Thymus (tissue), 11 donors: ENCODE measurements around the gene DDIT3. TPM values are rescaled to one million over a fixed set of nuclear protein-coding genes. Genes with fewer than 3 reads are reported as not detected.

ENCODE experiments used
- DNase-seq, 9 donors: peaks; one replicate each; pipeline ENCODE4 v3.0.0-alpha.2; 2013; ENCODE audit warnings: low spot score in 9 of 9, low read depth in 6 of 9, missing footprints in 1 of 9
- H3K27ac ChIP-seq, 2 donors: one replicate each; pipeline ENCODE4 v1.5.1; 2013; ENCODE audit warnings: control low read depth in 1 of 2, low read depth in 1 of 2, low read length in 1 of 2, mild to moderate bottlenecking in 1 of 2, moderate library complexity in 1 of 2
- H3K27me3 ChIP-seq, 2 donors: one replicate each; pipeline ENCODE4 v1.5.1; 2013; ENCODE audit warnings: low read length in 1 of 2; ENCODE audit not compliant: control insufficient read depth in 2 of 2, insufficient read depth in 1 of 2
- H3K36me3 ChIP-seq, 2 donors: one replicate each; pipeline ENCODE4 v1.5.1; 2013; ENCODE audit warnings: low read length in 1 of 2, mild to moderate bottlenecking in 1 of 2, moderate library complexity in 1 of 2; ENCODE audit not compliant: control insufficient read depth in 2 of 2, insufficient read depth in 2 of 2
- H3K4me1 ChIP-seq, 2 donors: one replicate each; pipeline ENCODE4 v1.5.1; 2013; ENCODE audit warnings: low read length in 2 of 2; ENCODE audit not compliant: control insufficient read depth in 2 of 2, insufficient read depth in 2 of 2
- H3K4me3 ChIP-seq, 2 donors: one replicate each; pipeline ENCODE4 v1.5.1; 2013; ENCODE audit warnings: low read length in 2 of 2, control low read depth in 1 of 2, mild to moderate bottlenecking in 1 of 2
- H3K9me3 ChIP-seq, 2 donors: one replicate each; pipeline ENCODE4 v1.5.1; 2013; ENCODE audit warnings: low read length in 1 of 2, mild to moderate bottlenecking in 1 of 2; ENCODE audit not compliant: control insufficient read depth in 2 of 2, insufficient read depth in 1 of 2
- WGBS: extraction: QIAGEN DNeasy Blood & Tissue Kit; methylation state at CpG from one replicate; pipeline ENCODE4 v1.1.7; 2013; 5-methylcytosine and 5-hydroxymethylcytosine counted together
- polyA plus RNA-seq: library from polyadenylated mRNA; stranded (reverse); fragments of 200-250 nt; gene quantifications from one replicate; pipeline ENCODE4 v1.2.3, GENCODE V29; 2013
- total RNA-seq: library from RNA; stranded (reverse); fragments of 120-200 nt; gene quantifications from one replicate; pipeline ENCODE4 v1.2.4, GENCODE V29; 2013
- donor health status: healthy.

Gene DDIT3
- total and polyA plus RNA-seq, 2 donors, result 25.0 to 43.4 TPM

DNA sequence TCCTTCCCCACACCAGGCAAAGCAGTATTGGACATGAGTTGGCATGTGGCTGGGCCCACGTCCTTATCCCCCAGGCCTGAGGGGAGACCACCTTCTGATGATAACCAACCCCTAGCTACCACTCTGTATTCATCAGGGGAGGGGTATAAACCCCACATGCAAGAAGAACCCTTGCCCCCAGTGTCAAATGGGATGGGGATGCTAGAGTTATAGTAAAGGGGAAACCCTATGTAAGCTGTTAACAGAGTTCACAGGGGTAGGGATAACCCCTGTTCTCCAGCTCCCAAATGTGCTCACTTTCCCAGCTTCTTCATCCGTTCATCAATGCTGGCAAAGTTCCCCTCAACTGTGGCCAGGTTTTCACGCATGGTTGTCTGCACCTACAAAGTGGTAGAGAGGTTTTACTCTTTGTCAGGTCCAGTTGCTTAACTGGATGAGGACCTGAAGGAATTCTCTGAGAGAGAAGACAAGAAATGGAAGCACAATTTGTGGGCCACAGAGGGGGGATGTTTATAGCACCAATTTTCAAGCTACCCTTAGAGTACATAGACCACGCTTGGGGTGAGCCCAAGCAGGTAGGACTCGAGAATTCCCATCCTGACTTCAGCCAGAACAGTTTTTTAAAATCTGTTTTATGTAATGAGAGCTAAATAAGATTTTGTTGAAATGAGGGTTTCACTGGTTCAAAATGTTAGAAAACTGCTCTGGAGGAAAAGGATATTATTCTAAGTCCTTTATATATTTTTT, 10.3 kb upstream of the DDIT3 start:
- Histone ChIP-seq H3K4me3 (no peak overlapping the region), H3K9me3 (no peaks in the 10 kb centered on the region), H3K27me3 (no peaks in the 10 kb centered on the region), H3K4me1 (peaks cover 0 to 3% of the 10 kb centered on the region in 2 donors), H3K36me3 (peaks cover 90 to 96% of the 10 kb centered on the region in 2 donors), H3K27ac (peak overlapping the region in 1 of 2 donors; percentile 13)
- WGBS, result 94% methylated on average over 5 of the region's 5 CpGs
- DNase-seq, result no peak

DNA sequence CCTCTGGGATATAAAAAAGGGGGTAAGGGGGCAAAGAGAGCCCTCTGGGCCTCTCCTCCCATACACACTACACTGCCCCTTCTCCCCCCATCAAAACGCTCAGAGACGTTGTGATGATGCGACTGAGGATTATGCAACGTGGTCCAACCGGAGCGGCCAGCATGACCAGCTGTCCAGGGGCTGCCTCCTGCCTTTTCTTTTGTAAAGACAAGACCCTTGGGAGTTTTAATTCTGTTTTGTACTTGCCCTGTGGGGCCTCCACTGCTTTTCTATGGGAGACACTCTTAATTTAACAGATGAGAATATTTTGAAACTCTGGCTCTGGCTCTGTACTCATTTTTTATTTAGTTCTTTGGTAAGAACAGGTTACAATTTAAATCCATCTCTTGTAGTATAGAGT, 9.5 kb upstream of the DDIT3 start:
- H3K4me1 ChIP-seq, result peaks cover 1 to 9% of the 10 kb centered on the region in 2 donors
- 95% methylated on average over 6 of the region's 6 CpGs for WGBS

DNA sequence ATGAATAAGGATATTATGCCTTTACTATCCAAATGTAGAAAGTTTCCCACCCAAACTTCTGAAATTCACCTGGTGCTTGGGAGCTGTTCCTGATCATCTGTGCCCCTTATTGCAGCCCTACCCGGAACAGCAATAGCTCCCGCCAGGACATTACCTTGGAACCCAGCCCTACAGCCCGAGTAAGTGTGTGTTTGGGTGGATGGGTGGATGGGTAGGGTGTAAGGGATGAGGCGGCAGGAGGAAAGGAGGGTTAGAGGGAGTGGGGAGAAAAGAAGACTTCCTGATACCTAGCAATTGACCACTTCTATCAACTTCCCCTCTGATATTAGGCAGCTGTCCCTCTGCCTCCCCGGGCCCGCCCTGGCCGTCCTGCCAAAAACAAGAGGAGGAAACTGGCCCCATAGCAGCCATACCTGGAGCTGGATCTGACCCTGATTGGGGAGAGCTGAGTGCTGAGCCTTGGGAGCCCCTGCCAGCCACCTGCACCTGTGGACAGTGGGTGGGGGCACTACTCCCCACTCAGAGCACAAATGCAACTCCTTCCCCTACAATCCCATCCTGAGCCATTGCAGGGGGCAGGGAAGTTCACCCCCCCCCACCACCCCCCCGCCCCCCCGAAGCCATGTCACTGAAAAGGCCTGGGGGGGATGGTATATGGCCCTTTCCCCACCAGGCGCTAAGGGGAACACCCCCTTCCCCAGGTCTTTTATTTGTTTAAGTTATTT, 8.7 kb upstream of the DDIT3 start:
- Histone ChIP-seq H3K36me3 (peaks cover 91 to 93% of the 10 kb centered on the region in 2 donors), H3K4me1 (peaks cover 9 to 18% of the 10 kb centered on the region in 2 donors), H3K27me3 (no peaks in the 10 kb centered on the region), H3K27ac (no peak overlapping the region), H3K9me3 (no peaks in the 10 kb centered on the region), H3K4me3 (no peak overlapping the region)
- no peak for DNase-seq
- WGBS, result 97% methylated on average over 10 of the region's 10 CpGs

More for the DNA sequence above, 9.5 kb upstream of the DDIT3 start:
- Histone ChIP-seq H3K4me3 (no peak overlapping the region), H3K9me3 (no peaks in the 10 kb centered on the region), H3K27ac (no peak overlapping the region), H3K27me3 (no peaks in the 10 kb centered on the region), H3K36me3 (peaks cover 89 to 95% of the 10 kb centered on the region in 2 donors)
- no peak for DNase-seq

DNA sequence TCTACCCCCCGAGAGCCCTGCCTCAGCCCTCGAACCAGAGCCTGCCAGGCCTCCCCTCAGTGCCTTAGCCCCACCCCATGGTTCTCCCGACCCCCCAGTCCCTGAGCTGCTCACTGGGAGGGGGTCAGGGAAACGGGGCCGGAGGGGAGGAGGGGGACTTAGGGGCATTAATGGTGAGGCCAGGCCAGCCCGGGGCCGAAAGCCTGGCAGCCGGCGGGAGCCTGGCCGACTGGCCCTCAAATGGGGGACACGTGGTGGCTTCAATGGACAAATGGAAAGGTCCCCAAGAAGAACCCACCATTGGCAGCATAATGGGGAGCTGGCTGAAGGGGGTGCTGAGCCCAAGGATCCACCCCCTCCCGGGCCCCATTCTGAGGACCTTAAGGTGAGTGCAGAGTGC, 7.9 kb upstream of the DDIT3 start:
- WGBS, result 98% methylated on average over 12 of the region's 12 CpGs
- no peaks in the 10 kb centered on the region for H3K27me3 ChIP-seq
- no peak overlapping the region for H3K27ac ChIP-seq
- peaks cover 87 to 89% of the 10 kb centered on the region in 2 donors for H3K36me3 ChIP-seq
- DNase-seq, result no peak
- no peaks in the 10 kb centered on the region for H3K9me3 ChIP-seq
- no peak overlapping the region for H3K4me3 ChIP-seq
- peaks cover 17 to 26% of the 10 kb centered on the region in 2 donors for H3K4me1 ChIP-seq

DNA sequence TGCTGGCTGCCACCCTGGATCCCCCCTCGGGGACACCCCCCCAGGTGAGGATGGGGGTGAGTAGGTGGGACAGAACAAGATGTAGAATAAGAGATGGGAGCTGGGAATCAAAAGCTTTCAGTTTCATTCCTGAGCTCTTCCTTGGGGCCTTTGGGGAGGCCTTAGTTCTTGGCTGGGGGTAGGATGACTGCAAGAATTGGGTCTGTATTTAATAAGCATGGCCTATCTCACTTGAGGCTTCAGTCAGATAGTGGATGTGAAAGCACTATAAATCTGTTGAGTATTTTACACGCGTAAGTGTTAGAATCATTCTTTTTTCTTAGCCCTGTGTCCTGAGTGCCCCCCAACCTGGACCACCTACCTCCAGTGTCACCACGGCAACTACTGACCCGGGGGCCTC, 6.9 kb upstream of the DDIT3 start:
- DNase-seq, result no peak
- no peaks in the 10 kb centered on the region for H3K9me3 ChIP-seq
- no peaks in the 10 kb centered on the region for H3K27me3 ChIP-seq
- H3K4me1 ChIP-seq, result peaks cover 17 to 30% of the 10 kb centered on the region in 2 donors
- H3K27ac ChIP-seq, result no peak overlapping the region
- peaks cover 77 to 79% of the 10 kb centered on the region in 2 donors for H3K36me3 ChIP-seq
- no peak overlapping the region for H3K4me3 ChIP-seq
- WGBS, result 94% methylated on average over 5 of the region's 5 CpGs

DNA sequence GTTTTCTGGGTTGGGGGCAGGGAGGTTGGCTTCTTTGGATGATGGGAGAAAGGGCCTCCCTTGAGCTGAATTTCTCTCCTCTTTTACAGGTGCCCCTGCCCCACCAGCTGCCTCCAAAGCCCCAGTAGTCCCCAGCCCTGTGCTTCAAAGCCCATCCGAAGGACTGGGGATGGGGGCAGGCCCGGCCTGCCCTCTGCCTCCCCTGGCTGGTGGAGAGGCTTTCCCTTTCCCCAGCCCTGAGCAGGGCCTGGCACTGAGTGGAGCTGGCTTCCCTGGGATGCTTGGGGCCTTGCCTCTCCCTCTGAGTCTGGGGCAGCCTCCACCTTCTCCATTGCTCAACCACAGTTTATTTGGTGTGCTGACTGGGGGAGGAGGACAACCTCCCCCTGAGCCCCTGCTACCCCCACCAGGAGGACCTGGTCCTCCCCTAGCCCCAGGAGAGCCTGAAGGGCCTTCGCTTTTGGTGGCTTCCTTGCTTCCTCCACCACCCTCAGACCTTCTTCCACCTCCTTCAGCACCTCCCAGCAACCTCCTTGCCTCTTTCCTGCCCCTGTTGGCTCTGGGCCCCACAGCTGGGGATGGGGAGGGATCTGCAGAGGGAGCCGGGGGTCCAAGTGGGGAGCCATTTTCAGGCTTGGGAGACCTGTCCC, 6.3 kb upstream of the DDIT3 start:
- no peaks in the 10 kb centered on the region for H3K9me3 ChIP-seq
- DNase-seq, result no peak
- H3K36me3 ChIP-seq, result peaks cover 72 to 73% of the 10 kb centered on the region in 2 donors
- WGBS, result 96% methylated on average over 4 of the region's 4 CpGs
- H3K4me1 ChIP-seq, result peaks cover 19 to 35% of the 10 kb centered on the region in 2 donors
- H3K4me3 ChIP-seq, result no peak overlapping the region
- no peaks in the 10 kb centered on the region for H3K27me3 ChIP-seq
- no peak overlapping the region for H3K27ac ChIP-seq

DNA sequence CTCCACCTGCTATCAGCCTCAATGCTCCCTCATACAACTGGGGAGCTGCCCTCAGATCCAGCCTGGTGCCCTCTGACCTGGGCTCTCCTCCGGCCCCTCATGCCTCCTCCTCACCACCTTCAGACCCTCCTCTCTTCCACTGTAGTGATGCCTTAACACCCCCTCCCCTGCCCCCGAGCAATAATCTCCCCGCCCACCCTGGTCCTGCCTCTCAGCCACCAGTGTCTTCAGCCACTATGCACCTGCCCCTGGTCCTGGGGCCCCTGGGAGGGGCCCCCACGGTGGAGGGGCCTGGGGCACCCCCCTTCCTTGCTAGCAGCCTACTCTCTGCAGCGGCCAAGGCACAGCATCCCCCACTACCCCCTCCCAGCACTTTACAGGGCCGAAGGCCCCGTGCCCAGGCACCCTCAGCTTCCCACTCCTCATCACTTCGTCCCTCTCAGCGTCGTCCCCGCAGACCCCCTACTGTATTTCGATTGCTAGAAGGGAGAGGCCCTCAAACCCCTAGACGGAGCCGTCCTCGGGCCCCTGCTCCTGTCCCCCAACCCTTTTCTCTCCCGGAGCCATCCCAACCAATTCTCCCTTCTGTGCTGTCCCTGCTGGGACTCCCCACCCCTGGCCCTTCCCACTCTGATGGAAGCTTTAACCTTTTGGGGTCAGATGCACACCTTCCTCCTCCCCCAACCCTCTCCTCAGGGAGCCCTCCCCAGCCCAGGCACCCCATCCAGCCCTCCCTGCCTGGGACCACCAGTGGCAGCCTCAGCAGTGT, 5.5 kb upstream of the DDIT3 start:
- H3K4me3 ChIP-seq, result no peak overlapping the region
- peaks cover 23 to 43% of the 10 kb centered on the region in 2 donors for H3K4me1 ChIP-seq
- no peak for DNase-seq
- 95% methylated on average over 16 of the region's 16 CpGs for WGBS
- H3K27ac ChIP-seq, result no peak overlapping the region
- no peaks in the 10 kb centered on the region for H3K9me3 ChIP-seq
- no peaks in the 10 kb centered on the region for H3K27me3 ChIP-seq
- peaks cover 64 to 65% of the 10 kb centered on the region in 2 donors for H3K36me3 ChIP-seq

DNA sequence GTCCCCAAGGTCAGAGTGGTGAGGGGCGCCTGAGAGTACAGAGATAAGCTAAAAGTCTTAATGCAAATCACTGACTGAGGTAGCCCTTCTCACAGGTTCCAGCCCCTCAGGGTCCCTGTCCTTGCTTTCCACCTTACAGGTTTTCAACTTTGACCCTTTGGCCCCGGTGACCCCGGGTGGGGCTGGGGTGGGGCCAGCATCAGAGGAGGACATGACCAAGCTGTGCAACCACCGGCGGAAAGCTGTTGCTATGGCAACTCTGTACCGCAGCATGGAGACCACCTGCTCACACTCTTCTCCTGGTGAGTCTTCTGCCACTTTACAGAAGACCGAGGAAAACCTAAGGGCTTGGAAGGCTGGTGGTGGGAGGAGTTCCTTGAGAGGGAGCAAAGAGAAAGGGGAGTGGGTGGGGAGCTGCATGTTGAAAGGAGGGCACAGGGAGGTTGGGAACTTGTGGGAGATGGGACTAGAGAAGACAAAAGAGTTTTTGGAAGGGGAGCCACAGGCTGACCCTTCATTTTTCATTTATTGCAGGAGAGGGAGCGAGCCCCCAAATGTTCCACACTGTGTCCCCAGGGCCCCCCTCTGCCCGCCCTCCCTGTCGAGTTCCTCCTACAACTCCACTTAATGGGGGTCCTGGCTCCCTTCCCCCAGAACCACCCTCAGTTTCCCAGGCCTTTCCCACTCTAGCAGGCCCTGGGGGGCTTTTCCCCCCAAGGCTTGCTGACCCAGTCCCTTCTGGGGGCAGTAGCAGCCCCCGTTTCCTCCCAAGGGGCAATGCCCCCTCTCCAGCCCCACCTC, 4.7 kb upstream of the DDIT3 start:
- Histone ChIP-seq H3K4me1 (peaks cover 23 to 44% of the 10 kb centered on the region in 2 donors), H3K9me3 (no peaks in the 10 kb centered on the region), H3K4me3 (no peak overlapping the region), H3K27ac (no peak overlapping the region), H3K27me3 (no peaks in the 10 kb centered on the region), H3K36me3 (peaks cover 56 to 57% of the 10 kb centered on the region in 2 donors)
- WGBS, result 94% methylated on average over 11 of the region's 11 CpGs
- no peak for DNase-seq
